GM12864 (cell line): ENCODE measurements around the gene RMND5A.

Experiments
- DNase-seq: peaks from one replicate; pipeline ENCODE4 v3.0.0-alpha.2; 2011; ENCODE audit warnings: low read depth
- H3K4me3 ChIP-seq: 2 replicates; pipeline ENCODE4 v1.5.1; 2011; ENCODE audit warnings: mild to moderate bottlenecking, low read depth, low read length, control low read depth
- CTCF ChIP-seq: IDR thresholded peaks from 2 replicates; pipeline ENCODE4 v1.5.1; 2011; ENCODE audit warnings: low read depth, mild to moderate bottlenecking, moderate library complexity, low read length, control low read depth, inconsistent platforms; ENCODE audit errors: missing control alignments

RMND5A gene

GRCh38 chr2:86675511-86676015, 44.5 kb upstream of the RMND5A start:
- no peak for DNase-seq
- no peak overlapping the region for H3K4me3 ChIP-seq
- TF ChIP-seq CTCF: peak; percentile 44

DNA sequence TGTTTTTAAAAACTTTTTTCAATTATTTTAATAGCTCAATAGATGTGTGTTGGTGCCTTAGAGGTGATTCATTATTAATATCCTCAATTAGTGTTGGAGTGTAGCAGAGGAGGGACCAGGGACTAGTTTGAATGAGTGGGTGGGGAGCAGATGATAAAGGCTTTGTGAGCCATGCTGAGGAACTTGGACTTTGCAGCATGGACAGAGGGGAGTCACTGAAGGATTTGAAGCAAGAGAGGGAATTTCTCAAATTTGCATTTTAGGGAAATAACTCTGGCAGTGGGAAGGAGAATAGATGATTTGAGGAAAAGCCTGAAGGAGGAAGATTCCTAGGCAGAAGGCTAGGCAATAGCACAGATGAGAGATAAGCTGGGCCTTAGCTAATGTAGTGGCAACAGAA, 42.3 kb upstream of the RMND5A start:
- H3K4me3 ChIP-seq: no peak overlapping the region
- TF ChIP-seq CTCF: no peak
- DNase-seq: no peak

GRCh38 chr2:86679036-86679435, 41.1 kb upstream of the RMND5A start:
- no peak for TF ChIP-seq CTCF
- no peak overlapping the region for H3K4me3 ChIP-seq
- DNase-seq: no peak

GRCh38 chr2:86685351-86685750, 34.7 kb upstream of the RMND5A start:
- TF ChIP-seq CTCF: no peak
- no peak for DNase-seq
- no peak overlapping the region for H3K4me3 ChIP-seq

GRCh38 chr2:86686460-86686859, 33.6 kb upstream of the RMND5A start:
- TF ChIP-seq CTCF: no peak
- no peak for DNase-seq
- H3K4me3 ChIP-seq: no peak overlapping the region

GRCh38 chr2:86686905-86687304, 33.2 kb upstream of the RMND5A start:
- TF ChIP-seq CTCF: no peak
- no peak overlapping the region for H3K4me3 ChIP-seq
- DNase-seq: no peak

DNA sequence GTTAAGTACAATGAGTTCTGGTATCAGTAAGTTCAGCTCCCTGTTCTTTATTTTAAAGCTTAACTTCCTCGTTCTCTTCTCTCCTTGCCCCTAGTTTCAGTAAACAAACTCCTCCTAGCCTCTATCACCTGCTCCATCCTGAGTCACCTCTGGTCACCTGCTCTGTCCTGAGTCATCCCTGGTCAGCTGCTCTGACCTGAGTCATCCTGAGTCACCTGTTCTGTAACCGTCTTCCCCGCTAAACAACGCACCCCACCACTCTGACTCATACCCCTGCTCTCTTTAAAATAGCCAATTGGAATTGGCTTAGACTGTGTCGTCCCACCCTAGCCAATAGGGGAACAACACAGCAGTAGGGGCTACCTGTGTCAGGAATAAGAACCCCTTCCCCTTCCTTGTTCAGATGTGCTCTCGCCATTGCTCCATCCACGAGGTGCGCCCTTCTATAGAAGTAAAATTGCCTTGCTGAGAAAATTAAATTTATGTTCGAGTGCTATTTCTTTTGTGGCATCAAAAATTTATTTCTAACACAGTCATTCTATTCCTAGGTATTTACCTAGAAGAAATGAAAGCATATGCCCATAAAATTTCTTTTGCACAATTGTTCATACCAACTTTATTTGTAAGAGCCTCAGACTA, 24.9 kb upstream of the RMND5A start:
- DNase-seq: no peak
- TF ChIP-seq CTCF: no peak

More for the DNA sequence above, 24.9 kb upstream of the RMND5A start:
- H3K4me3 ChIP-seq: no peak overlapping the region
